Measurements from ENCODE around the gene GAMT.

DNA sequence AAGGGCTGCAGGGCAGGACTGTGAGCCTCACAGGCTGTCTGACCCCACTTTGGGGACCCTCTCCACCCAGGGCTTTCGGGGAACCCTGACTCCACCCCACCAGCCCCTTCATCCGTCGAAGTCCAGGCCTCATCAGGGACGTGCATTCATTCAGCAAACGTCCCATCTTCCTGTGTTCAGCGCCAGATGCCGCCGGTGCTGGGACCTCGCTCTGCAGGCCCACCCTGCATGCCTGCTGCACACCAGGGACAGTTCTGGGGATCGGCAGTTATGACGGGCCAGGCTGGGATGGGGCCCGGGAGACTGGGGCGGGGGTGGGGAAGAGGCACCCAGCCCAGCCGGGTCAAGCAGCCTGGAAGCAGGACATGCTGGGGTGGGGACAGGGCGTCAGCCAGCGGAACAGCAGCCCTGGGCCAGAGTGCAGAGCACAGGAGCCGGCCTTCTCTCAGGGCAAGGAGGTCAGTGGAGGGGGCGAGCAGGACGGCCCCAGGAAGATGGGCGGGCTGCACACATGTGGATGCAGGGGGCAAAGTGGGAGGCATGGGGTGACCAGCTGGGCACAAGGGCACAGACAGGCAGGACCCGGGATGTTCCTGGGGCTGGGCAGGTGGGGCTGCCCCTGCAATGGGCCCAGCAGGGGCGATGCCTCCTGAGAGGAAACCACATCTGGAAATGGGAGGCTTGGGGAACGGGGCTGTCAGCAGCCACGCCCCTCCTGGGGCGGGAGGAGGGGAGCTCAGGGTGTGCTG, 5.1 kb downstream of the GAMT start:
- TF ChIP-seq CTCF (conservative IDR thresholded peaks at IDR 0.05) (no peak), EZH2 (IDR thresholded peaks at IDR 0.05; ENCODE audit: low read depth) (no peak)

Data from PC-9 (cell line).